GM18867 (cell line): ENCODE results near the gene ANP32D.
"Not testable (repeated sequence)": the region's sequence is repeated elsewhere in the genome, so short reads cannot be mapped to it uniquely, and the experiment has no call there.

ENCODE experiments used
- ATAC-seq: cut with Tn5 transposase; IDR thresholded peaks from one replicate; pipeline ENCODE4 v1.9.1; 2021; ENCODE audit warnings: mild to moderate bottlenecking, moderate library complexity; ENCODE audit not compliant: unreplicated experiment

ANP32D gene

GRCh38 chr12:48472259-48472658, at the start of gene ANP32D:
ANP32D (plus strand) TSS chr12:48472559; CDS start chr12:48472665, 106 bp downstream.
- ATAC-seq = no peak

GRCh38 chr12:48423171-48423570, 49.2 kb upstream of the ANP32D start:
- ATAC-seq = no peak

- ATAC-seq = no peak
These were observed 47.7 kb upstream of the ANP32D start for GRCh38 chr12:48424644-48425043.

- not testable (repeated sequence) for ATAC-seq
These were observed 38.3 kb upstream of the ANP32D start for GRCh38 chr12:48434016-48434415.

GRCh38 chr12:48441069-48441468, 31.3 kb upstream of the ANP32D start:
- ATAC-seq = no peak

- peak; percentile 68 for ATAC-seq
These were observed 30.0 kb upstream of the ANP32D start for GRCh38 chr12:48442179-48442847.

- ATAC-seq = no peak
These were observed 26.8 kb upstream of the ANP32D start for GRCh38 chr12:48445538-48445937.

GRCh38 chr12:48446161-48446776, 26.1 kb upstream of the ANP32D start:
- no peak for ATAC-seq

GRCh38 chr12:48447755-48448154, 24.6 kb upstream of the ANP32D start:
- ATAC-seq = no peak

GRCh38 chr12:48451372-48451771, 21.0 kb upstream of the ANP32D start:
- no peak for ATAC-seq

- ATAC-seq = not testable (repeated sequence)
These were observed 19.4 kb upstream of the ANP32D start for GRCh38 chr12:48452961-48453360.

- ATAC-seq = no peak
These were observed 17.7 kb upstream of the ANP32D start for GRCh38 chr12:48454667-48455066.

GRCh38 chr12:48455116-48455515, 17.2 kb upstream of the ANP32D start:
- no peak for ATAC-seq

- no peak for ATAC-seq
These were observed 13.1 kb upstream of the ANP32D start for GRCh38 chr12:48459259-48459658.

- not testable (repeated sequence) for ATAC-seq
These were observed 3.3 kb upstream of the ANP32D start for GRCh38 chr12:48469027-48469426.

- ATAC-seq = no peak
These were observed 702 bp downstream of the ANP32D start for GRCh38 chr12:48473061-48473460.

- not testable (repeated sequence) for ATAC-seq
These were observed 2.1 kb downstream of the ANP32D start for GRCh38 chr12:48474497-48474896.

GRCh38 chr12:48482198-48482597, 9.8 kb downstream of the ANP32D start, which contains the start of gene C12orf54:
C12orf54 (plus strand) TSS chr12:48482498; CDS start chr12:48483297, 799 bp downstream.
- ATAC-seq = no peak

GRCh38 chr12:48482930-48483329, 10.6 kb downstream of the ANP32D start:
- ATAC-seq = no peak

- ATAC-seq = no peak
These were observed 13.9 kb downstream of the ANP32D start for GRCh38 chr12:48486261-48486660.

- no peak for ATAC-seq
These were observed 14.3 kb downstream of the ANP32D start for GRCh38 chr12:48486679-48487078.

- peak; percentile 98 for ATAC-seq
These were observed 16.7 kb downstream of the ANP32D start for GRCh38 chr12:48489012-48489411.
